Liver (tissue), 3 donors: ENCODE results near the gene CCDC86.

ENCODE experiments used
- EGR1 ChIP-seq, 2 donors: IDR thresholded peaks; 2 replicates each; pipeline ENCODE4 v1.6.1; 2016 to 2018; ENCODE audit warnings: antibody characterized with exemption in 2 of 2, low read depth in 2 of 2
- GABPA ChIP-seq, 2 donors: IDR thresholded peaks in 1 of 2; conservative IDR thresholded peaks in 1 of 2; 2 replicates each; pipeline ENCODE4 v1.6.1; 2016; ENCODE audit warnings: antibody characterized with exemption in 2 of 2, mild to moderate bottlenecking in 1 of 2, moderate library complexity in 1 of 2
- RAD21 ChIP-seq, 2 donors: IDR thresholded peaks; 2 replicates each; pipeline ENCODE4 v1.6.1; 2016; ENCODE audit warnings: antibody characterized with exemption in 2 of 2, mild to moderate bottlenecking in 2 of 2
- RXRA ChIP-seq, 2 donors: IDR thresholded peaks; 2 replicates each; pipeline ENCODE4 v1.6.1; 2017 to 2018; ENCODE audit warnings: antibody characterized with exemption in 2 of 2, mild to moderate bottlenecking in 1 of 2
- SP1 ChIP-seq: IDR thresholded peaks from 2 replicates; pipeline ENCODE4 v1.6.1; 2018; ENCODE audit warnings: antibody characterized with exemption, mild to moderate bottlenecking
- TAF1 ChIP-seq: conservative IDR thresholded peaks from 2 replicates; pipeline ENCODE4 v1.6.1; 2016; ENCODE audit warnings: antibody characterized with exemption, mild to moderate bottlenecking
- YY1 ChIP-seq: IDR thresholded peaks from 2 replicates; pipeline ENCODE4 v1.6.1; 2016; ENCODE audit warnings: antibody characterized with exemption, mild to moderate bottlenecking
- TF ChIP-seq, protein P1 (sequence below): fragments of 150-350 bp; IDR thresholded peaks from 2 replicates; pipeline ENCODE4 v1.5.1; 2017; ENCODE audit warnings: improper control_type of control experiment, low read depth, low read length; ENCODE audit not compliant: missing input control
- TF ChIP-seq, protein P2 (sequence below): IDR thresholded peaks from 2 replicates; pipeline ENCODE4 v1.6.1; 2016; ENCODE audit warnings: antibody characterized with exemption, mild to moderate bottlenecking
- TF ChIP-seq, protein P3 (sequence below): IDR thresholded peaks from 2 replicates; pipeline ENCODE4 v1.6.1; 2016; ENCODE audit warnings: antibody characterized with exemption
- TF ChIP-seq, protein P4 (sequence below): IDR thresholded peaks from 2 replicates; pipeline ENCODE4 v1.6.1; 2016; ENCODE audit warnings: antibody characterized with exemption
- TF ChIP-seq, protein P5 (sequence below): IDR thresholded peaks from 2 replicates; pipeline ENCODE4 v1.6.1; 2016; ENCODE audit warnings: antibody characterized with exemption
- donor health status: healthy.
- donor health status: healthy.

DNA sequence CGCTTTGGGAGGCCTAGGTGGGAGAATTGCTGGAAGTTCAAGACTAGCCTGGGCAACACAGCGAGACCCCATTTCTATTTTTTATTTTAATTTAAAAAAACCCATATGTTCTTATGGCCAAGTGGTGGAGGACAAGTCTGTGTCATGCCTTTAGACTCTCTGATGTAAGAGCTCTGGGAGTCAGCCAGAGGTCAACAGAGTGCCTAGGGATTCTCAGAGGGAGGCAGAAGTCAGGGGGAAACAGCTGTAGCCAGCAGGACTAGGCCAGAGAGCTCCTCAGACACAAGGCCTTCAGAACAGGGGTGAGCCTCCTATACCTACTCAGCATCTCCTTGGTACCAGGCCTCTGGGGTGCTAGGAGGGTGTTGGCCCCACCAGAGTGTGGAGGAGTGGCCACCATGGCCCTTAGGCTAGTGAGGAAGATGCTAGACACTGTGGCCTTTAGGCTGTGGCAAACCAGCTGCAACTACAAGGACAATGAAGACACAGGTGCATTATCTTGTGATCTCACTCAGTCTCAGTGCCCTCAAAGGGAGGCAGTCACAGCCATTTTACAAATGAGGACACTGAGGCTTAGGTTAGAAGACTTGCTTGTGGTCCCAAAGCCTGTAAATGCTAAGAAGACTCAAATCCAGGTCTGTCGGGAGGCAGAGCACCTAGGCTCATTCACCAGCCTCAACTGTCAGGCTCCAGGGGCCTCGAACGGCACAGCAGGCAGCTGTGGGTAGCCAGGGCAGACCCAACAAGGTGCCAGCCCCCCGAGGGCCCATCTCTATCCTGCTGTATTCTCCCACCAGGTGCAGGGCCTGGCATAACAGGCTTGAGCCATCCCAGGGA, 30.4 kb downstream of the CCDC86 start:
- TF ChIP-seq, protein P1, sequence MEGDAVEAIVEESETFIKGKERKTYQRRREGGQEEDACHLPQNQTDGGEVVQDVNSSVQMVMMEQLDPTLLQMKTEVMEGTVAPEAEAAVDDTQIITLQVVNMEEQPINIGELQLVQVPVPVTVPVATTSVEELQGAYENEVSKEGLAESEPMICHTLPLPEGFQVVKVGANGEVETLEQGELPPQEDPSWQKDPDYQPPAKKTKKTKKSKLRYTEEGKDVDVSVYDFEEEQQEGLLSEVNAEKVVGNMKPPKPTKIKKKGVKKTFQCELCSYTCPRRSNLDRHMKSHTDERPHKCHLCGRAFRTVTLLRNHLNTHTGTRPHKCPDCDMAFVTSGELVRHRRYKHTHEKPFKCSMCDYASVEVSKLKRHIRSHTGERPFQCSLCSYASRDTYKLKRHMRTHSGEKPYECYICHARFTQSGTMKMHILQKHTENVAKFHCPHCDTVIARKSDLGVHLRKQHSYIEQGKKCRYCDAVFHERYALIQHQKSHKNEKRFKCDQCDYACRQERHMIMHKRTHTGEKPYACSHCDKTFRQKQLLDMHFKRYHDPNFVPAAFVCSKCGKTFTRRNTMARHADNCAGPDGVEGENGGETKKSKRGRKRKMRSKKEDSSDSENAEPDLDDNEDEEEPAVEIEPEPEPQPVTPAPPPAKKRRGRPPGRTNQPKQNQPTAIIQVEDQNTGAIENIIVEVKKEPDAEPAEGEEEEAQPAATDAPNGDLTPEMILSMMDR = no peak
- TF ChIP-seq TAF1 (no peak), RXRA (IDR thresholded peaks at IDR 0.05) (peak; percentile 58 to 76), RAD21 (IDR thresholded peaks at IDR 0.05) (no peak), YY1 (no peak), SP1 (no peak), EGR1 (IDR thresholded peaks at IDR 0.05; ENCODE audit: low read depth in 2 of 2) (no peak), GABPA (IDR thresholded peaks at IDR 0.05 in 1 of 2, conservative IDR thresholded peaks at IDR 0.05 in 1 of 2) (no peak)
- TF ChIP-seq, protein P2, sequence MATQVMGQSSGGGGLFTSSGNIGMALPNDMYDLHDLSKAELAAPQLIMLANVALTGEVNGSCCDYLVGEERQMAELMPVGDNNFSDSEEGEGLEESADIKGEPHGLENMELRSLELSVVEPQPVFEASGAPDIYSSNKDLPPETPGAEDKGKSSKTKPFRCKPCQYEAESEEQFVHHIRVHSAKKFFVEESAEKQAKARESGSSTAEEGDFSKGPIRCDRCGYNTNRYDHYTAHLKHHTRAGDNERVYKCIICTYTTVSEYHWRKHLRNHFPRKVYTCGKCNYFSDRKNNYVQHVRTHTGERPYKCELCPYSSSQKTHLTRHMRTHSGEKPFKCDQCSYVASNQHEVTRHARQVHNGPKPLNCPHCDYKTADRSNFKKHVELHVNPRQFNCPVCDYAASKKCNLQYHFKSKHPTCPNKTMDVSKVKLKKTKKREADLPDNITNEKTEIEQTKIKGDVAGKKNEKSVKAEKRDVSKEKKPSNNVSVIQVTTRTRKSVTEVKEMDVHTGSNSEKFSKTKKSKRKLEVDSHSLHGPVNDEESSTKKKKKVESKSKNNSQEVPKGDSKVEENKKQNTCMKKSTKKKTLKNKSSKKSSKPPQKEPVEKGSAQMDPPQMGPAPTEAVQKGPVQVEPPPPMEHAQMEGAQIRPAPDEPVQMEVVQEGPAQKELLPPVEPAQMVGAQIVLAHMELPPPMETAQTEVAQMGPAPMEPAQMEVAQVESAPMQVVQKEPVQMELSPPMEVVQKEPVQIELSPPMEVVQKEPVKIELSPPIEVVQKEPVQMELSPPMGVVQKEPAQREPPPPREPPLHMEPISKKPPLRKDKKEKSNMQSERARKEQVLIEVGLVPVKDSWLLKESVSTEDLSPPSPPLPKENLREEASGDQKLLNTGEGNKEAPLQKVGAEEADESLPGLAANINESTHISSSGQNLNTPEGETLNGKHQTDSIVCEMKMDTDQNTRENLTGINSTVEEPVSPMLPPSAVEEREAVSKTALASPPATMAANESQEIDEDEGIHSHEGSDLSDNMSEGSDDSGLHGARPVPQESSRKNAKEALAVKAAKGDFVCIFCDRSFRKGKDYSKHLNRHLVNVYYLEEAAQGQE = no peak
- TF ChIP-seq, protein P3, sequence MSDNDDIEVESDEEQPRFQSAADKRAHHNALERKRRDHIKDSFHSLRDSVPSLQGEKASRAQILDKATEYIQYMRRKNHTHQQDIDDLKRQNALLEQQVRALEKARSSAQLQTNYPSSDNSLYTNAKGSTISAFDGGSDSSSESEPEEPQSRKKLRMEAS = no peak
- TF ChIP-seq, protein P4, sequence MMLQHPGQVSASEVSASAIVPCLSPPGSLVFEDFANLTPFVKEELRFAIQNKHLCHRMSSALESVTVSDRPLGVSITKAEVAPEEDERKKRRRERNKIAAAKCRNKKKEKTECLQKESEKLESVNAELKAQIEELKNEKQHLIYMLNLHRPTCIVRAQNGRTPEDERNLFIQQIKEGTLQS = no peak
- TF ChIP-seq, protein P5, sequence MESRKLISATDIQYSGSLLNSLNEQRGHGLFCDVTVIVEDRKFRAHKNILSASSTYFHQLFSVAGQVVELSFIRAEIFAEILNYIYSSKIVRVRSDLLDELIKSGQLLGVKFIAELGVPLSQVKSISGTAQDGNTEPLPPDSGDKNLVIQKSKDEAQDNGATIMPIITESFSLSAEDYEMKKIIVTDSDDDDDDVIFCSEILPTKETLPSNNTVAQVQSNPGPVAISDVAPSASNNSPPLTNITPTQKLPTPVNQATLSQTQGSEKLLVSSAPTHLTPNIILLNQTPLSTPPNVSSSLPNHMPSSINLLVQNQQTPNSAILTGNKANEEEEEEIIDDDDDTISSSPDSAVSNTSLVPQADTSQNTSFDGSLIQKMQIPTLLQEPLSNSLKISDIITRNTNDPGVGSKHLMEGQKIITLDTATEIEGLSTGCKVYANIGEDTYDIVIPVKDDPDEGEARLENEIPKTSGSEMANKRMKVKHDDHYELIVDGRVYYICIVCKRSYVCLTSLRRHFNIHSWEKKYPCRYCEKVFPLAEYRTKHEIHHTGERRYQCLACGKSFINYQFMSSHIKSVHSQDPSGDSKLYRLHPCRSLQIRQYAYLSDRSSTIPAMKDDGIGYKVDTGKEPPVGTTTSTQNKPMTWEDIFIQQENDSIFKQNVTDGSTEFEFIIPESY = no peak
